HepG2 (cell line): ENCODE data around the gene NDP. TPM values are rescaled to one million over a fixed set of nuclear protein-coding genes. Genes with fewer than 3 reads are reported as not detected.

Experiments used
- ATAC-seq: fragments of 200-7000 bp; cut with Tn5 transposase; 3 replicates; pipeline ENCODE4 v1.9.1; 2020; ENCODE audit warnings: mild to moderate bottlenecking, moderate library complexity
- BruUV-seq: library from RNA; stranded (reverse); fragments of 400-500 nt; replicated peaks from 2 replicates; lab custom pipeline; 2021; lab: Mats Ljungman, UMichigan
- CTCF ChIA-PET: fragments of 300-600 bp; formaldehyde crosslinking; extraction: SDS; loops from one replicate; lab custom pipeline; 2021; ENCODE audit warnings: low total read pairs, inconsistent platforms, low intra/inter-chr PET ratio; lab: Yijun Ruan, JAX
- POLR2A ChIA-PET: fragments of 350-600 bp; sonication (Branson Sonifier 250); formaldehyde crosslinking; loops from one replicate; lab custom pipeline; 2020; ENCODE audit warnings: antibody characterized with exemption, inconsistent platforms; lab: Yijun Ruan, JAX
- DNase-seq: peaks from one replicate; pipeline ENCODE4 v3.0.0-alpha.2; 2015; ENCODE audit warnings: low spot score
- FAIRE-seq: peaks from 3 replicates; lab custom pipeline; 2011; peaks lifted over from hg19 to GRCh38; lab: Jason Lieb, UNC
- H2AFZ ChIP-seq: one replicate; pipeline ENCODE4 v1.6.1; 2011; ENCODE audit warnings: low read length, inconsistent platforms
- H3K27ac ChIP-seq: fragments of 300-600 bp; 3 replicates; pipeline ENCODE4 v1.8.0; 2011; ENCODE audit warnings: mixed run types, mild to moderate bottlenecking, mixed read lengths, low read length, inconsistent platforms; ENCODE audit not compliant: insufficient read depth; ENCODE audit errors: extremely low read length
- H3K27me3 ChIP-seq, 2 experiments: fragments of 200-600 bp in 1 of 2; 2 replicates in 1 of 2; 3 replicates in 1 of 2; pipeline versions ENCODE4 v1.6.0 to v1.8.0; 2011; ENCODE audit warnings: low read length in 2 of 2, mild to moderate bottlenecking in 2 of 2, moderate library complexity in 2 of 2, inconsistent platforms in 1 of 2; ENCODE audit not compliant: insufficient read depth in 2 of 2, control insufficient read depth in 1 of 2
- H3K36me3 ChIP-seq, 2 experiments: fragments of 200-600 bp in 1 of 2; replicated peaks in 1 of 2; 2 replicates in 1 of 2; 3 replicates in 1 of 2; pipeline versions ENCODE4 v1.5.1 to v1.8.0; 2011; ENCODE audit warnings: low read length in 2 of 2, inconsistent platforms in 1 of 2; ENCODE audit not compliant: insufficient read depth in 2 of 2, control insufficient read depth in 1 of 2
- H3K4me1 ChIP-seq: 2 replicates; pipeline ENCODE4 v1.5.1; 2012; ENCODE audit warnings: low read length, inconsistent platforms; ENCODE audit not compliant: insufficient read depth
- H3K4me2 ChIP-seq: 2 replicates; pipeline ENCODE4 v1.6.0; 2011; ENCODE audit warnings: low read depth, low read length, inconsistent platforms
- H3K4me3 ChIP-seq, 3 experiments: fragments of 200-600 bp in 1 of 3; sonication (generic), shearing (Covaris generic) in 1 of 3; replicated peaks in 1 of 3; 2 replicates each; pipeline ENCODE4 v1.5.1; 2011 to 2016; ENCODE audit warnings: low read length in 3 of 3, inconsistent platforms in 2 of 3, low read depth in 2 of 3, mild to moderate bottlenecking in 2 of 3, control low read depth in 1 of 3, mixed read lengths in 1 of 3; ENCODE audit not compliant: insufficient read depth in 1 of 3
- H3K79me2 ChIP-seq: one replicate; pipeline ENCODE4 v1.6.1; 2011; ENCODE audit warnings: low read length, inconsistent platforms; ENCODE audit not compliant: insufficient read depth
- H3K9ac ChIP-seq: 2 replicates; pipeline ENCODE4 v1.6.0; 2011; ENCODE audit warnings: mild to moderate bottlenecking, low read depth, low read length, inconsistent platforms; ENCODE audit not compliant: insufficient read depth
- H3K9me3 ChIP-seq: 2 replicates; pipeline ENCODE4 v1.5.1; 2012; ENCODE audit warnings: mild to moderate bottlenecking, low read length
- H4K20me1 ChIP-seq: 2 replicates; pipeline ENCODE4 v1.6.0; 2011; ENCODE audit warnings: inconsistent platforms, mild to moderate bottlenecking, low read length, moderate library complexity; ENCODE audit not compliant: insufficient read depth
- HDAC6 ChIP-seq: fragments of 200-600 bp; sonication (generic); IDR thresholded peaks from 2 replicates; pipeline ENCODE4 v1.7.0; 2017; ENCODE audit warnings: mild to moderate bottlenecking, antibody characterized with exemption, low read length, low read depth
- RBFOX2 ChIP-seq: fragments of 200-400 bp; formaldehyde crosslinking; IDR thresholded peaks from 2 replicates; pipeline ENCODE4 v1.6.1; 2017; ENCODE audit warnings: low read depth, mild to moderate bottlenecking, low read length
- SP2 ChIP-seq: sonication (generic); formaldehyde crosslinking; IDR thresholded peaks from 2 replicates; pipeline ENCODE4 v1.5.1; 2020; ENCODE audit warnings: mild to moderate bottlenecking, missing genetic modification reagents
- TBX2 ChIP-seq: sonication (generic); formaldehyde crosslinking; IDR thresholded peaks from 2 replicates; pipeline ENCODE4 v1.5.0; 2020; ENCODE audit warnings: missing genetic modification reagents, mild to moderate bottlenecking, borderline replicate concordance
- THYN1 ChIP-seq: sonication (generic); formaldehyde crosslinking; IDR thresholded peaks from 2 replicates; pipeline ENCODE4 v1.8.1; 2023; ENCODE audit warnings: low read depth, mild to moderate bottlenecking, moderate library complexity, missing genetic modification reagents, borderline replicate concordance
- TRIM22 ChIP-seq: fragments of 450-650 bp; IDR thresholded peaks from 2 replicates; pipeline ENCODE4 v1.6.1; 2017
- WGBS: methylation state at CpG from one replicate; pipeline ENCODE4 v1.1.6; 2017; ENCODE audit warnings: low lambda C conversion rate; 5-methylcytosine and 5-hydroxymethylcytosine counted together
- in situ Hi-C: cut with HindIII; loops from 2 replicates; pipeline ENCODE4 v1.10.0; 2017; ENCODE audit warnings: low pct_unique_long_range_greater_than_20kb; ENCODE audit not compliant: extremely low pct_ligation_motif_present
- intact Hi-C: fragments of 100-400 bp; cut with micrococcal nuclease; formaldehyde crosslinking; loops from one replicate; pipeline ENCODE4 v1.10.0; 2022; ENCODE audit not compliant: unreplicated experiment
- polyA plus RNA-seq, 8 experiments: library from polyadenylated mRNA; depleted of rRNA in 3 of 8; stranded (reverse) in 7 of 8; unstranded in 1 of 8; fragments of >200 nt; fragmentation: Illumina TruSeq in 4 of 8; extraction: Trizol in 4 of 8; gene quantifications; 2 replicates each; pipeline versions ENCODE4 v1.2.1 to v1.2.3, GENCODE V29; 2011 to 2016; ENCODE audit warnings: low read depth in 4 of 8, missing spikeins in 1 of 8, mixed read lengths in 1 of 8; ENCODE audit not compliant: insufficient read depth in 1 of 8
- total RNA-seq, 5 experiments: library from RNA; depleted of rRNA; stranded (reverse); fragments of >200 nt; fragmentation: Illumina TruSeq; extraction: Trizol; gene quantifications; 2 replicates each; pipeline ENCODE4 v1.2.3, GENCODE V29; 2016; ENCODE audit warnings: low read depth in 1 of 5
- TF ChIP-seq, protein P1 (sequence below): sonication (generic); formaldehyde crosslinking; IDR thresholded peaks from one replicate; pipeline ENCODE4 v1.5.1; 2020; ENCODE audit warnings: mild to moderate bottlenecking, missing genetic modification reagents; ENCODE audit errors: not compliant biosample characterization

NDP gene
- total and polyA plus RNA-seq, 2 of the 13 experiments (the other 11 are each of a cell fraction or from before 2014, with no cell fraction given): not detected

- no TSS peak for BruUV-seq
These were observed 63.2 kb downstream of the NDP start for GRCh38 chrX:43910012-43910411.

More at GRCh38 chrX:43910012-43910411, 63.2 kb downstream of the NDP start:
- no peak overlapping the region for H3K4me3 ChIP-seq
- ATAC-seq (no peak), DNase-seq (no peak), FAIRE-seq (no peak)
- no peaks in the 10 kb centered on the region for H3K9me3 ChIP-seq
- H3K79me2 ChIP-seq: no peaks in the 10 kb centered on the region
- no peaks in the 10 kb centered on the region for H3K27me3 ChIP-seq
- no CpG with 5 or more reads among the region's 1 CpG for WGBS
- H4K20me1 ChIP-seq: no peaks in the 10 kb centered on the region
- ChIA-PET POLR2A (no interaction called here), CTCF (no interaction called here)
- intact Hi-C loops: no loop called here
- TF ChIP-seq SP2 (CRISPR knock-in tag): no peak
- no peak for TF ChIP-seq TBX2 (CRISPR knock-in tag)
- TF ChIP-seq, protein P1, sequence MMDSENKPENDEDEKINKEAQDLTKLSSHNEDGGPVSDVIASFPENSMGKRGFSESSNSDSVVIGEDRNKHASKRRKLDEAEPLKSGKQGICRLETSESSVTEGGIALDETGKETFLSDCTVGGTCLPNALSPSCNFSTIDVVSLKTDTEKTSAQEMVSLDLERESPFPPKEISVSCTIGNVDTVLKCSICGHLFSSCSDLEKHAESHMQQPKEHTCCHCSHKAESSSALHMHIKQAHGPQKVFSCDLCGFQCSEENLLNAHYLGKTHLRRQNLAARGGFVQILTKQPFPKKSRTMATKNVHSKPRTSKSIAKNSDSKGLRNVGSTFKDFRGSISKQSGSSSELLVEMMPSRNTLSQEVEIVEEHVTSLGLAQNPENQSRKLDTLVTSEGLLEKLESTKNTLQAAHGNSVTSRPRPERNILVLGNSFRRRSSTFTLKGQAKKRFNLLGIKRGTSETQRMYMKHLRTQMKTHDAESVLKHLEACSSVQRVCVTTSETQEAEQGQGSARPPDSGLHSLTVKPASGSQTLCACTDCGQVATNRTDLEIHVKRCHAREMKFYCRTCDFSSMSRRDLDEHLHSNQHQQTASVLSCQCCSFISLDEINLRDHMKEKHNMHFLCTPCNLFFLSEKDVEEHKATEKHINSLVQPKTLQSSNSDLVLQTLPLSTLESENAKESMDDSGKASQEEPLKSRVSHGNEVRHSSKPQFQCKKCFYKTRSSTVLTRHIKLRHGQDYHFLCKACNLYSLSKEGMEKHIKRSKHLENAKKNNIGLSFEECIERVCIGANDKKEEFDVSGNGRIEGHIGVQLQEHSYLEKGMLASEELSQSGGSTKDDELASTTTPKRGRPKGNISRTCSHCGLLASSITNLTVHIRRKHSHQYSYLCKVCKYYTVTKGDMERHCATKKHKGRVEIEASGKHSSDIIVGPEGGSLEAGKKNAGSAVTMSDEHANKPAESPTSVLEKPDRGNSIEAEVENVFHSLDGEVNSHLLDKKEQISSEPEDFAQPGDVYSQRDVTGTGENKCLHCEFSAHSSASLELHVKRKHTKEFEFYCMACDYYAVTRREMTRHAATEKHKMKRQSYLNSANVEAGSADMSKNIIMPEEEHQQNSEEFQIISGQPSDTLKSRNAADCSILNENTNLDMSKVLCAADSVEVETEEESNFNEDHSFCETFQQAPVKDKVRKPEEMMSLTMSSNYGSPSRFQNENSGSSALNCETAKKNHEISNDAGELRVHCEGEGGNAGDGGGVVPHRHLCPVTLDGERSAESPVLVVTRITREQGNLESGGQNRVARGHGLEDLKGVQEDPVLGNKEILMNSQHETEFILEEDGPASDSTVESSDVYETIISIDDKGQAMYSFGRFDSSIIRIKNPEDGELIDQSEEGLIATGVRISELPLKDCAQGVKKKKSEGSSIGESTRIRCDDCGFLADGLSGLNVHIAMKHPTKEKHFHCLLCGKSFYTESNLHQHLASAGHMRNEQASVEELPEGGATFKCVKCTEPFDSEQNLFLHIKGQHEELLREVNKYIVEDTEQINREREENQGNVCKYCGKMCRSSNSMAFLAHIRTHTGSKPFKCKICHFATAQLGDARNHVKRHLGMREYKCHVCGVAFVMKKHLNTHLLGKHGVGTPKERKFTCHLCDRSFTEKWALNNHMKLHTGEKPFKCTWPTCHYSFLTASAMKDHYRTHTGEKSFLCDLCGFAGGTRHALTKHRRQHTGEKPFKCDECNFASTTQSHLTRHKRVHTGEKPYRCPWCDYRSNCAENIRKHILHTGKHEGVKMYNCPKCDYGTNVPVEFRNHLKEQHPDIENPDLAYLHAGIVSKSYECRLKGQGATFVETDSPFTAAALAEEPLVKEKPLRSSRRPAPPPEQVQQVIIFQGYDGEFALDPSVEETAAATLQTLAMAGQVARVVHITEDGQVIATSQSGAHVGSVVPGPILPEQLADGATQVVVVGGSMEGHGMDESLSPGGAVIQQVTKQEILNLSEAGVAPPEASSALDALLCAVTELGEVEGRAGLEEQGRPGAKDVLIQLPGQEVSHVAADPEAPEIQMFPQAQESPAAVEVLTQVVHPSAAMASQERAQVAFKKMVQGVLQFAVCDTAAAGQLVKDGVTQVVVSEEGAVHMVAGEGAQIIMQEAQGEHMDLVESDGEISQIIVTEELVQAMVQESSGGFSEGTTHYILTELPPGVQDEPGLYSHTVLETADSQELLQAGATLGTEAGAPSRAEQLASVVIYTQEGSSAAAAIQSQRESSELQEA: no peak
- no peak for TF ChIP-seq TRIM22
- no peak for TF ChIP-seq RBFOX2
- no peak for TF ChIP-seq THYN1
- no peak for TF ChIP-seq HDAC6
- no peak overlapping the region for H3K27ac ChIP-seq
- no peak overlapping the region for H3K9ac ChIP-seq
- H3K36me3 ChIP-seq: no peaks in the 10 kb centered on the region
- no peak overlapping the region for H2AFZ ChIP-seq
- in situ Hi-C loops: no loop called here
- H3K4me2 ChIP-seq: no peak overlapping the region
- no peaks in the 10 kb centered on the region for H3K4me1 ChIP-seq
